NCI-H1105 (cell line): Measurements from ENCODE around the gene SLC9B1.
"Not testable (repeated sequence)": the region's sequence is repeated elsewhere in the genome, so short reads cannot be mapped to it uniquely, and the experiment has no call there.

Experiments
- DNase-seq: peaks from one replicate; lab custom pipeline; 2025; lab: John Stamatoyannopoulos, UW

Gene SLC9B1

DNA sequence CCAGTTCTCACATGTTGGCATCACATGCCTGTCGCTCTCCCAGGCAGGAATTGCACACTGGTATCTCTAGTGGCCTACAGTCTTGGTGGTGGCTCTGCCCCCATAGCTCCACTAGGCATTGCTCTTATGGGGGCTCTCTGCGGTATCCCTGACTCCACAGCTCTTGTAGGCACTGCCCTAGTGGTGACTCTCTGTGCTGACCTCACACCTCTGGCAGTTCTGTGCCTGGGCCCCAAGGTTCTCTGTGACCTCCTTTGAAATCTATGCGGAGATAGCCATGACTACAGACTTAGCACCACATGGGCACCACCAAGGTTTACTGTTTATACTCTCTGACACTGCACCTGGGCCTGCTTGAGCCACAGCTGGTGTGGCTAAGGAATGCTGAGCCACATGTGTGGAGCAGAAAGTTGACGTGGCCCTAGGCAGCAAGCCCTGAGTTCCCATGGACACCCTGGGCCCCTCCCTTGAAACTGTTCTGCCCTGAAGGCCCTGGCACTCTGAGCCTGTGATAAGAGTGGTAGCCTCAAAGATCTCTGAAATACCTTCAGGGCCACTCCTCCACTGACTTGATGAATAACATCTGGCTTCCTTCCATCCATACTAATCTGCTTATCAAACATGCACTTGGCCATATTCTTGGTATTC, 8.0 kb downstream of the SLC9B1 start:
- DNase-seq: no peak

- DNase-seq: no peak
These were observed 8.7 kb downstream of the SLC9B1 start for GRCh38 chr4:103010804-103011203.

- peak; percentile 22 for DNase-seq
These were observed 10.4 kb downstream of the SLC9B1 start for GRCh38 chr4:103008875-103009729.

DNA sequence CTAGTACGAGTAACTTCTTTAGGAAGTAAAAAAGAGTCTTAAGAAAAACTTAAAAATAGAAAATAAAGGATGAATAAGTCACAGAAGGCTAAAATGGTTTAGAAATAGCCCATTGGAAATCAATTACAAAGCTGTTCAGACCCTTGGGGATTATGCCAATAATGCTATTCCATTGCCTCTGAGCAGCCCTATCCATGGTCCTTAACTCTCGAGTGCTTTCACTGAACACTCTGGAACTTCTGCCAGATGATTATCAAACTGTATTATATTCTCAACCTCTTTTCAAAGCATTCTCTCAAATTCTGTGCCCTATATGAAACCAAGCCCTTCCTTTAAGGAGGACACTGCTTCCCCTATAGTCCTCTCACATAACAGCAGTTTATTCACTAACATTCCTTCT, 17.0 kb downstream of the SLC9B1 start:
- DNase-seq: no peak

DNA sequence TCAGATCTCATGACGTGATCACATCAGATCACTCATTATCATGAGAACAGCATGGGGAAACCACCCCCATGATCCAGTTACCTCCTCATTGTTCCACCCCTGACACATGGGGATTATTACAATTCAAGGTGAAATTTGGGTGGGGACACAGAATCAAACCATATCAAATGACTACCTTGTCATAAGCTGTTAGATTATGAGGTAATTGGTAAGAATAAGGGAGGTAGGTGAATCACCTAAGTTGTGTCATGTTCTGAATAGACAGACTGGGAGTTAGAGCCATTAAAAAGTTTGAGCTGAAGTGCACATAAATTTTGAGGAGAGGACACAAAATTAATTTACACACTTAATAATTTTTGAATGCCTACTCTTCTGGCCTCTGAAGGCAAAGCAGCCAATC, 24.7 kb downstream of the SLC9B1 start:
- DNase-seq: no peak

- not testable (repeated sequence) for DNase-seq
These were observed 25.5 kb downstream of the SLC9B1 start for GRCh38 chr4:102993985-102994384.

GRCh38 chr4:102988429-102989020, 31.0 kb downstream of the SLC9B1 start:
- DNase-seq: no peak

DNA sequence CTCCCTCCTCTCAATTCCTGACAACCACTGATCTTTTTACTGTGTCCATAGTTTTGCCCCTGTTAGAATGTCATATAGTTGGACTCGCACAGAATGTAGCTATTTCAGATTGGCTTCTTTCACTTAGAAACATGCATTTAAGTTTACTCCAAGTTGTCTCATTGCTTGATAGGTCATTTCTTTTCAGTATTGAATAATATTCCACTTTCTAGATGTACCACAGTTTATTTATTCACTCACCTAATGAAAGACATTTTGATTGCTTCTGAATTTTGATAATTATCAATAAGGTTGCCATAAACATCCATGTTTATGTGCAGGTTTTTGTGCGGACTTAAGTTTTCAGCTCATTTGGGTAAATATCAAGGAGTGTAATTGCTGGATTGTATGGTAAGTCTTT, 38.5 kb downstream of the SLC9B1 start:
- no peak for DNase-seq

- not testable (repeated sequence) for DNase-seq
These were observed 57.7 kb downstream of the SLC9B1 start for GRCh38 chr4:102961813-102962212.

- DNase-seq: no peak
These were observed 60.0 kb downstream of the SLC9B1 start for GRCh38 chr4:102959496-102959895.

DNA sequence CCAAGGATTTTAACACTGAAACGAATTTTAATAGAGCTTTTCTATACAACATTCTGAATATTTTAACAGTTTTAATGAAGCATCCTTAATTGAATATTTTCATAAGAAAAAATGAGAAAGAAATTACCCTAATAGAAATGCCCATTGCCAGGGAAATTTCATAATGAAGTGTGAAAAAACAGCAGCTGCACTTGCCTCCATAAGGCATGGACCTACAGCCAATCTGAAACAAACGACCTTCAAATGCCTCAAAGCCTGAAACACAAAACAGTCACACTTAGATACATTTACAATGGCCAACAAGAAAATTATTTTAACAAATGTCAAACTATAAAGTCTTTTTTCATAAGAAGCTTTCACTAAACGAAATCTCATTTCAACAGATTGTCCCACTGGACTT, 74.4 kb downstream of the SLC9B1 start:
- DNase-seq: no peak

- not testable (repeated sequence) for DNase-seq
These were observed 81.4 kb downstream of the SLC9B1 start for GRCh38 chr4:102938063-102938462.

DNA sequence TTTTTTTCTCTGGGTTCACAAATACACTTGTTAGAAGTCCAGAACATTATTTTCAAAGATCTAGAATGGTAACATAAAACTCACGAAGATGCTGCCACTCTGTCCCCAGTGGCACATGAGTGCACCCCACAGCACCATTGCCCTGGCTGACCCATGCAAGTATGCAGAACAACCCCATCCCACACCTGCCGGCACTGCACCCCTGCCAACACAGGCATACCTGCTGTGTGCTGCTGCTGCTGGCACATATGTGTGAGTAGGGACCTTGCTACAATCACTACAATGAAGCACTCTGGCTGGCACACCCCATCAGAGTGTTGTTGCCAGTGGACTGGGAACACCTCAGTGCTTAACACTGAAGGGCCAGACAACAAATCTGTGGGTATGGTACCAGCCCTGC, 83.8 kb downstream of the SLC9B1 start:
- no peak for DNase-seq

DNA sequence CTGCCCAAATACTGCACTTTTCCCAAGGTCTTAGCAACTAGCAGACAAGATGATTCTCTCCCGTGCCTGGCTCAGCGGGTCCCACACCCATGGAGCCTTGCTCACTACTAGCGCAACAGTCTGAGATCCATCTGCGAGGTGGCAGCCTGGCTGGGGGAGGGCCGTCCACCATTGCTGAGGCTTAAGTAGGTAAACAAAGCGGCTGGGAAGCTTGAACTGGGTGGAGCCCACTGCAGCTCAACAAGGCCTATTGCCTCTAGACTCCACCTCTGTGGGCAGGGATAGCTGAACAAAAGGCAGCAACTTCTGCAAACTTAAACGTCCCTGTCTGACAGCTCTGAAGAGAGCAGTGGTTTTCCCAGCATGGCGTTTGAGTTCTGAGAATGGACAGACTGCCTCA, 99.8 kb downstream of the SLC9B1 start:
- DNase-seq: not testable (repeated sequence)

DNA sequence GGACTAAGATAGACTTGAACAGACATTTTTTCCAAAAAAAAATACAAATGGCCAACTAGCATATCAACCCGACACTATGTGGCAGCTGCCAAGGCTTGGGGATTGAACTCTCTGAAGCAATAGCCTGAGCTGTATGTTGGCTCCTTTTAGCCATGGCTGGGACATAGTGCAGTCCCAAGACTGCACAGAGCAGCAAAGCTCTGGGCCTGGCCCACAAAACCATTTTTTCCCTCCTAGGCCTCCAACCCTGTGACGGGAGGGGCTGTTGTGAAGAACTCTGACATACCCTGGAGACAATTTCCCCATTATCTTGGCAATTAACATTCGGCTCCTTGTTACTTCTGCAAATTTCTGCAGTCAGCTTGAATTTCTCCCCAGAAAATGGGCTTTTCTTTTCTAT, 100.6 kb downstream of the SLC9B1 start:
- no peak for DNase-seq

GRCh38 chr4:102901804-102902203, 117.7 kb downstream of the SLC9B1 start:
- no peak for DNase-seq

DNA sequence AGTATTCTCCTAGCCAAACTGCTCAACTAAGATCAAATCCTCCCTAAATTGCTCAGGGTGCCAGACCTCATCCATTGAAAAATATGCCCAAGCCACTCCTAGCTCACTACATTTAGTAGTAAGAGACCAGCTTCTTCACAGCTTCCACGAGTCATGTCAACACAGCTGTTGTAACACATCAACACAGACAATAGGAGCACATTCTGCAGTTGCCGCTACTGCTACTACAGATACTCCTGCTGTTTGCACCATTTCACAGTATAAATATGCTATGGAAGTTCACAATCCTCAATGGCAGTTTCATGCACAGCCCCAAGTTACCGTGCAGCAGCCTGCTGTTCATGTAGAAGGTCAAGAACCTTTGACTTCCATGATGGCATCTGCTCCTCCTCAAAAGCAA, 121.9 kb downstream of the SLC9B1 start:
- not testable (repeated sequence) for DNase-seq

DNA sequence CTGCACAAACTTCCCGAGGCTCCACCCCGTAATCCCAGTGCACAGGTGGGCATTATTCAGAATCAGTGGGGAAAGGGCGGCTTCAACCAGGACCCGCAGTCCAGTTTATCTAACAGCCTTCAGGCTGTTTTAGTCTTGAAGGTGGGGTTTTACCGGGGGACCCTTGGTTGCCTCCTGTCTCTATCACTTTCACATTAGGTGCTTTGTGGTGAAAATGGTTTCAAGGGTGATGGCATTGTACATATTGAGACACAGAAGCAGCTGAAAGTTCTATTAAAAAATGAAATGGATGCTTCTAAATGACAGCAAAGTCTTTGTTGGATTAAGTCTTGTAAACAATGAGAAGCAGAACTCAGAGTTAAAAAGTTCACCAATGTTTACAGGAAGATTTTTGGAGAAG, 123.0 kb downstream of the SLC9B1 start:
- DNase-seq: not testable (repeated sequence)

GRCh38 chr4:102889866-102890265, 129.6 kb downstream of the SLC9B1 start:
- DNase-seq: not testable (repeated sequence)

GRCh38 chr4:102888570-102888969, 130.9 kb downstream of the SLC9B1 start:
- DNase-seq: not testable (repeated sequence)

DNA sequence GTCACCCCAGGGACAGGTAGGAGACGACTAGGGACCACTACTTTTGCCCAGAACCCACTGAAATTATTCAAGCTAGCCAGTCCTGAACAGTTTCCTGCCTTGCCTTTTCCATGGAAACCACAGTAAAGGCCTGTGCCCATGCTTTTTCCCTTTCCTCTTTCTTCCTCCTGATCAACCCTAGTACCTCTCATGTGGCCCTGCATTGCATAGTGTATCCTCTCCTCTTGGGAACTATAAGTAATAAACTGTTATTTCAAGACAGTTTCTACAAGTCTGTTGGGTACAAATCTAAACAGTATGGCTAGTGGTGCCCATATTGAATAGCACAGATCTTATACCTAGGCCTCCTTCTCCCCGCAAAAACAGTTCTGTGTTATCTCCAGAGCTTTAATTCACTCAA, 136.2 kb downstream of the SLC9B1 start:
- DNase-seq: no peak

DNA sequence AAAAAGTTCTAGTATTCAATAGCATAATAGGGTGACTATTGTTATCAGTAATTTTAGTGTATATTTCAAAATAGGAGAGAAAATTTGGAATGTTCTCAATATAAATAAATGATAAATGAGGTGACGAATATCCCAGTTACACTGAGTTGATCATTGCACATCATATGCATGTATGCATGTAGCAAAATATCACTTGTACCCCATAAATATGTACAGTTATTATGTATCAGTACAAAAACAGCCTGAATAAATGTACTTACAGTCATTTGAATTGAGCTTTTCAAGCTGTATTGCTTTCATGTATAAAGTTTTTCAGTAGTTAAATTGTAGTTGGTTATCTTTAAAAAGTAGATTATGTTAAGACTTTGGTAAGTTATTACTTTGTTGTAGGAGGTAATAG, 138.2 kb downstream of the SLC9B1 start:
- DNase-seq: no peak

GRCh38 chr4:102878901-102879300, 140.6 kb downstream of the SLC9B1 start:
- no peak for DNase-seq
